Measurements from ENCODE around the gene CCDC7.
"Not testable (repeated sequence)": the region's sequence is repeated elsewhere in the genome, so short reads cannot be mapped to it uniquely, and the experiment has no call there.

The CCDC7 gene

DNA sequence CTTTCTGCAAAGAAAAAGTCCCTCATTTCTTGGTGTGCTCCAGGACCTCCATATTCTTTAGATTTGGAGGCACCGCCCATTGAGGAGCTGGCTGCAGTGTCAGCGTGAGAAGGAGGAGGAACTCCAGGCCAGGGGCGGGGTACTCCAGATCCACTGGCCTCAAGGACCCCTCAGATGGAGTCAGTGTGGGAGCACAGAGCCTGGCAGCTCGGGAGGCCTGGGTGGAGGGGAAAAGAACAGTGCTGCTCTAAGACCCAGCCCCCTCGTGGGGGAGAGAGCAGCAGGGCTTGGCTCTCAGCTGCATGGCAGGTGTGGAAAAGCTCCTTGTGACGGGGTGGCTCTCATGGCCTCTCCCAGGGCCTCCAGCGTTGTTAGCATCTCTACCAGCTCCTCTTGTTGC lies 441.5 kb downstream of the CCDC7 start:
- DNase-seq (ENCODE audit: low read depth in 2 of 2) = no peak

DNA sequence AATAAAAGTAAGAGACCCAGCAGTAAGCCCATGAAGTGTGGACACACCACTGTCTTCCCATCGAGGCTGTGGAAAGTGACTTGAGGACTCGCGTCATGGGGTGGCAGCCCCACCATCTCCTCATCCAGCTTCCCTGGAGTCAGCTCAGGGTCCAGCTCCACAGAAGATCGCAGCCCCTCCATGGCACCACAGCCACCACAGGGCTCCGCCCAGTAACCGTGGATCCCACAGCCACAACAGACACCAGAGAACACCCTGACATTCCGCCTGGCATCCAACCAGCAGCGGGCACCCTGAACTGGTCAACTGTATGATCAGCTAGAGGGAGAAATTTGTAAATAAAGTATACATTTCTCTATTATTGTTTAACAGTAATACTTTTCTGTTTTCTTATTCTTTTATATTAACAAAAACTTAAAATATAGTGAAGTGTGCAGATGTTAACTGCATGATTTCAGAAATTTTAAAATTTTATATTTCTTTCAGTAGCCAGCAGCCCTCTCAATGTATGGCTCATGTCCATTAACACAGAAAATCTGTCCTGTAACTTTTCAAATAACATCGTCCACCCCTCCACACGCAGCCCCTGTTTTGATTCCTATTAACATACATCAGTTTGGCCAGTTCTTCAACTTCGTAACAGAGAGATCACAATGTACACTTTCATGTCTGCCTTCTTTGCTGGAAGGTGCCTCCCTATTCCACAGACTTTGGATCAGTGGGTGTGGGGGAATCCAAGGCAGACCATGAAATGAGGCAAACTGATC lies 442.4 kb downstream of the CCDC7 start:
- DNase-seq (ENCODE audit: low read depth in 2 of 2) = no peak

DNA sequence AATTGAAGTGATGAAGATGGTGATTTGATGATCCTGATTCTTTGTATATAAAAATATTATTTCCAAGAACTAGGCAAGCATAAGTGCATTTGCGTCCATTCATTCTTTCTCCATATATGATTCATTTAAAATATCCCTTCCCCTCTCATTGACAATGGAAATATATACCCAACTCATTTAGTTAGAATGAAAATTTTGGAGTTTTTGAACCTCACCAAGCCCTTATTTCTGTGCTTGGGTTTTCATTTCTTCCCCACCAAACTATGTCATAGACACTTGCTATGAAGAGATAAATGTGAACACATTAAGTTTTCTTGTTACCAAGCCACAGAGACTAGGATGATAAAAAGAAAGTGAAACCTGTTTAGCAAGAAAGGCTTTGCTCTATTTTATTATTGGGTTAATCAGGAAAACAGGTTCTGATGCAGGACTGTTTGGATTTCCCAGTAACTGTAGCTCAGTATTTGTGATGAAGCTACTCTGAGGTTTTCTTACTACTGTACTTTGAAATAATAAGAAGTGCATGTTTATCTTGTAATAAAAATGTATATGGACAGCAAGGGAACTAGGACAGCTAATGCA lies 443.8 kb downstream of the CCDC7 start:
- DNase-seq (ENCODE audit: low read depth in 2 of 2) = no peak

DNA sequence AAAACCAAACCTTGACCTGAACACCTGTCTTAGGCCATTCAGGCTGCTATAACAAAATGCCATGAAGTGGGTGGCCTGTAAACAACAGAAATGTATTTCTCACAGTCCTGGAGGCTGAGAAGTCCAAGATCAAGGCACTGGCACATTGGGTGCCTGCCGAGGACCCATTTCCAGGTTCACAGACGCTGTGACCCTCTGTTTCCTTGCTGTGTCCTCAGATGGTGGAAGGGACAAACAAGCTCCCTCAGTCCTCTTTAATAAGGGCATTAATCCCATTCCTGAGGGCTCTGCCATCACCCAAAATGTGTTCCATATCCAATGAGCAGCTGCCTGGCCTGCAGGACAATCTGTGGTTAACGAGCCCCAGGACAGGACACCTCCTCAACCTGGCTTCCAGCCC lies 444.5 kb downstream of the CCDC7 start:
- DNase-seq (ENCODE audit: low read depth in 2 of 2) = no peak

DNA sequence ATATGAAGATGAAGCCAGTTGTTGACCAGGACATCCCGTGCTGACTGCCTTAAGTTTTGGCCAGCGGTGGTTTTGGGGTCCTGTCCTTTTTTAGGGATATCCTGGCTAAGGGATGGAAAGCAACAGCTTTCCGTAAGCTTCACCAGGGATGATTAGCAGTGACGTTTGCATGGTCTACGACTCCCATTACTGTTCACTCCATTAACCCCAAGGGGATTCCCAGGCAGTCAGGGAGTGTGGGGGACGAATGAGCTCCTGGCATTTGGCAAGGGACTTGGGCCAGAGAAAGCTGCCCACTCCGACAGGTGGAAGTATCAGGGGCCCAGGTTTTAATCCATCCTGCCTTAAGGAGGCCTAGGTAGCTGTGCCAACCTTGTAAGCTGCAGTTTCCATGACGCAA lies 445.3 kb downstream of the CCDC7 start:
- no peak for DNase-seq (ENCODE audit: low read depth in 2 of 2)

DNA sequence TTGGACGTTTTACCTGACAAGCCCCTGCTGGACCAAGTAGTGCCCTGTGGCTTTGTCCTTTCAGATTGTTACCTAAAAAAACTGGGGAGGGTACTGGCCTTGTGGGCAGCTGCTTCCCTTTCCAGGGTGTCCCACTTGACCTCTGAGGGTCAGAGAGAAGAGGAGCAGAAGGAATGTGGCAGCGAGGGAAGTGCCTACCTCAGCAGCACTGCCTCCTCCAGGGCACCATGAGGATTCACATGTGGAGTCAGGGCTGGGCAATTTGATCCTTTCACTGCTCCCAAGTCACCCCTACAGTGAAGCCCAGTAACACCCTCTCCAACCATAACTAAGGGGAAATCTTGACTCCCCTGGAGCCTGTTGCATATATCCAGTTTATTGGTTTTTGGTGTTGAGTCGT lies 447.5 kb downstream of the CCDC7 start:
- DNase-seq (ENCODE audit: low read depth in 2 of 2) = no peak

DNA sequence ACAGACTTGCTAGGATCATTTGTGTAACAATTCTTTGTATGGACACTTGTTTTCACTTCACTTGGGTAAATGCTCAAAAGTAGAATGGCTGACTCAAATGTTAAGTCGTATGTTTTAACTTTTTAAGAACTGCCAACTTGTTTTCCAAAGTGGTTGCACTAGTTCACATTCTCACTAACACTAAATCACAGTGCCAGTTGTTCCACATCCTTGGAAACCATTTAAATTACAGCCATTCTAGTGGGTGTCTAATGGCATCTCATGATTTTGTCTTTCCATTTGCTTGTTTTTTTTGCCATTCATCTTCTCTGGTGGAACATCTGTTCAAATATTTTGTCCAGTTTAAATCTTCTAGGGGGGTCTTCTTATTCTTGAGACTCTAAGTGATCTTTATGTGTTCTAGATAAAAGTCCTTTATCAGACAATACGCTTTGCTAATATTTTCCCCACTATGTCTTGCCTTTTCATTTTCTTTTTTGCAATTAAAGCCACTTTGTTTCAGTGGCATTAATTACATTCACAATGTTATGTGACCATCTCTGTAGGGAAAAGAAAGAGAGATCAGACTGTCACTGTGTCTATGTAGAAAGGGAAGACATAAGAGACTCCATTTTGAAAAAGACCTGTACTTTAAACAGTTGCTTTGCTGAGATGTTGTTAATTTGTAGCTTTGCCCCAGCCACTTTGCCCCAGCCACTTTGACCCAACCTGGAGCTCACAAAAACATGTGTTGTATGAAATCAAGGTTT lies 448.1 kb downstream of the CCDC7 start:
- no peak for DNase-seq (ENCODE audit: low read depth in 2 of 2)

DNA sequence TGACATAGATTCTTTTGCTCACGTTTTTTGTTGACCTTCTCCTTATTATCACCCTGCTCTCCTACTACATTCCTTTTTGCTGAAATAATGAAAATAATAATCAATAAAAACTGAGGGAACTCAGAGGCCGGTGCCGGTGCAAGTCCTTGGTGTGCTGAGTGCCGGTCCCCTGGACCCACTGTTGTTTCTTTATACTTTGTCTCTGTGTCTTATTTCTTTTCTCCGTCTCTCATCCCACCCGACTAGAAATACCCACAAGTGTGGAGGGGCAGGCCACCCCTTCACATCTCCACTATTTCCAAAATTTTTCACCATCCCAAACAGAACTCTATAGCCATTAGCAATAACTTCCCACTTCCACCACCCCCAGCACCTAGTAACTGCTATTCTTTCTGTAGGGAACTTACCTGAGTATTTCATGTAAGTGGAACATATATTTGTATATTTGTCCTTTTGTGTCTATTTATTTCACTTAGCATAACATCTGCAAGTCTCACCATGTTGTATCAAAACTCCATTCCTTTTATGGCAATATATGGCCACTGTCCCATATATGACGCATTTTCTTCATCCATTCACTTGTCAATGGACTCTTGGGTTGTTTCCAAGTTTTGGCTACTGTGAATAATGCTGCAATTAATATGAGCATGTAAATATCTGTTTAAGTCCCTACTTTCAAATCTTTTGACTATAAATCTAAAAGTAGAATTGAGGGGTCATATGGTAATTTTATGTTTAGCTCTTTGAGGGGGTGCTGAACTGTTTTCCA lies 449.4 kb downstream of the CCDC7 start:
- DNase-seq (ENCODE audit: low read depth in 2 of 2) = not testable (repeated sequence)

DNA sequence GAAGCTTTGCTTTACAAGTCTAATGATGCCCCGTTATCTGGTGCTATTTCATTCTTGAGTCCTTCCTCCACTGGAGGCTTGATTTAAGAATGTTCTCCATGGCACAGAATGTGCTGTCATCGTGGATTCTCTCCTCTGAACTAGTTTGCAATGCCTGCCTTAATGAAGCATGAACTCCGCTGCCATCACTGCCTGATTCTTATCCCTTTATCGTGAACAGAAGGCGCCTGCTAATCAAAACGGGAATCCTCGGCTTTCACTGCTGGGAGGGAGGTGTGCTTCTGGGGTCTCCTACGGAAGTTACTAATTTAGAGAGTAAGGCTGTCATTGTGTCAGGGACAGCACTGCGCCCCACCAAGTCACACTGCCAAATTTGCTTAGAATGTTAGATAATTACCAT lies 455.9 kb downstream of the CCDC7 start:
- DNase-seq (ENCODE audit: low read depth in 2 of 2) = no peak

DNA sequence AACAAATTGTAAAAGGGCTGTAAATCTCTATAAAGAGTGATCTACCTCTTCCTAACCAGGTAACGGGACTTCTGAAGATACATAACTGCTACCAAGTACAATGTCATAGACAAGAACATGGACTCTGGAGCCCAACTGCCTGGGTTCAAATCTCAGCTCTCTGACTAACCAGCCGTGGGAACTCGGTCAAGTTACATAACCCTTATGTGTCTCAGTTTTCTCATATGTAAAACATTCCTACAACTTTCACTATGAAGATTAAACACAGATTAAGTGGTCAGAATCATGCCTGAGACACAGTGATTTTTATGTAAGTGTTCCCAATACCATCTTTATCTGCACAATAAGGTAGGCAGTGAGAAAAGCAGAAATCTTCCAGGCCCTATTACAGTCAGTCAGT lies 459.5 kb downstream of the CCDC7 start:
- no peak for DNase-seq (ENCODE audit: low read depth in 2 of 2)

DNA sequence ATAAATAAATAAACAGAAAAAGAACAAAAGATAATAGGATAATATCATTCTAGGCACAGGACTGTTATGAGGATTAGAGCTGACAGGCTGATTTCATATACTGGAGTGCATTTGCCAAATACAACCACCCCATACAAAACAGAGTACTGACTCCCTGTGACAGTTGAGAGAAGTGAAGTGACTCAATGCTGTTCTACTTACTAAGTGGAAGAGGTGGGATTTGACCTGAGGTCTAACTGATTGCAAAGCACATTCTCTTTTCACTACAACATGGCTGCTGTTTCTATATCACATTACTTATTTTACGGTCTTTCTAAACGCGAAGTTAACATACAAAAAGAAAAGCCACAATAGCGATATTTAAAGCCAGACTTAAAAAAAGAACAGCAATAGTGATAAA lies 460.7 kb downstream of the CCDC7 start:
- no peak for DNase-seq (ENCODE audit: low read depth in 2 of 2)

DNA sequence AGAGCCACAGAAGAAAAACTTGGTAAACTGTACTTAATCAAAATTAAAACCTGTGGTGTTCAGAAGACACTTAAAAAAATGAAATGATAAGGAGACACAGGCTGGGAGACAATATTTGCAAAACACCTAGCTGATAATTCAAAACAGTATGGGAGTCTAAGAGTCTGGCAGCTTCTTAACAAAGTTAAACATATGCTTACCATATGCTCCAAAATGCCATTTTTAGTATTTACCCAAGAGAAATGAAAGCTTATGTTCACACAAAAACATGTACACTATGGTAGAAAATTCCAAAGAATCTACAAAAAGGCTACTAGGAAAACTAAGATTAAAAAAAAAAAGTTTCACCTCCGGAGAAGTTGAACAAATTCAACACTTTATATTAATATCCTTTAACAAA lies 463.5 kb downstream of the CCDC7 start:
- DNase-seq (ENCODE audit: low read depth in 2 of 2) = no peak

DNA sequence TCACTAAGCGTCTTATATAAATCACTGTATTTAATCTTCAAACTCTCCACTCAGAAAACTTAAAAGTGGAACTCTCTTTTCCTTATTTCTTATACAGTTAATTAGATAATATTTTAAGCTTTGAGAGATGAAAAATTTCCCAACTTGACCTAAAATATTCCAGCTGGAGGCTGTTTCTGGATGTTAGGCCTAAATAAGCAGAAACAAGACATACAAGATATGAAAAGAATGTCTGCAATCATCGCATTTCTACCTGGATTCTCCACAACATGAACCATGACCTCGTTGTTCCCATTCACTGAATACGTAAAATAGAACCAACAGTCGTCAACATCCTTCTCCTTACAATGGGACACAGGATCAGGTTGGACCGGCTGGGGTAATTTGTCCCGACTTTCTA lies 464.0 kb downstream of the CCDC7 start:
- not testable (repeated sequence) for DNase-seq (ENCODE audit: low read depth in 2 of 2)

DNA sequence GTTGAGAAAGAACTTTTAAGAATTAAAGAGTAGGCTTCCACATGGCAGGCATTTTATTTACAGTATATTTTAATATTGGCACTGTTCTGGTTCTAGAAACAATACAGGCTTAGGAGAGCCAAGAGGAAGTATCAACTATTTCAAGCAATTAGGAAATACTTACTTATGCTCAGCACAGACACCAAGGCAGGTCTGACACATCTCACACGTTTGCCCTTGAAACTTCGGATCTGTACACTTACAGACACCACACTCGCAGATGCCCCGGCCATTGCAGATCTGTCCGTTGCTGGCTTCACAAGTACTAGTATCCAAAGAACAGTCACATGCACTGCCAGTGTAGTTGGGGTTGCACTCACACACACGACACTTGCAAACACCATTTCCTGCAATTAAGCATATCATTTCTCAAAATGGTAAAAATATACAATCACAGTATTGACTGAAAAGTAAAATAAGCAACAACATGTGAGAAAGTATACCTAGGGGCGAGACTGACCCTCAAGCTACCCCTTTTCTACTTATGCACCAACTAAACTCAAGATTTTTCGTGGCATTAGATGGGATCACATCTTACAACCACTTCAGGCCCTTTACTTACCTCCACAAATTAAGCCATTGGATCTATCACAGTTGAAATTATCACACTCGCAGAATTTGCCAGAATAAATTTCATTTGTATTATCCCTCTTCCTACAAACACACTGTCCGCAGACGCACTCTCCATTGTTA lies 465.5 kb downstream of the CCDC7 start:
- no peak for DNase-seq (ENCODE audit: low read depth in 2 of 2)

DNA sequence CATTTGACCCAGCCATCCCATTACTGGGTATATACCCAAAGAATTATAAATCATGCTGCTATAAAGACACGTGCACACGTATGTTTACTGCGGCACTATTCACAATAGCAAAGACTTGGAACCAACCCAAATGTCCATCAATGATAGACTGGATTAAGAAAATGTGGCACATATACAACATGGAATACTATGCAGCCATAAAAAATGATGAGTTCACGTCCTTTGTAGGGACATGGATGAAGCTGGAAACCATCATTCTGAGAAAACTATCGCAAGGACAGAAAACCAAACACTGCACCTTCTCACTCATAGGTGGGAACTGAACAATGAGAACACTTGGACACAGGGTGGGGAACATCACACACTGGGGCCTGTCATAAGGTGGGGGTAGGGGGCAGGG lies 471.9 kb downstream of the CCDC7 start:
- not testable (repeated sequence) for DNase-seq (ENCODE audit: low read depth in 2 of 2)

DNA sequence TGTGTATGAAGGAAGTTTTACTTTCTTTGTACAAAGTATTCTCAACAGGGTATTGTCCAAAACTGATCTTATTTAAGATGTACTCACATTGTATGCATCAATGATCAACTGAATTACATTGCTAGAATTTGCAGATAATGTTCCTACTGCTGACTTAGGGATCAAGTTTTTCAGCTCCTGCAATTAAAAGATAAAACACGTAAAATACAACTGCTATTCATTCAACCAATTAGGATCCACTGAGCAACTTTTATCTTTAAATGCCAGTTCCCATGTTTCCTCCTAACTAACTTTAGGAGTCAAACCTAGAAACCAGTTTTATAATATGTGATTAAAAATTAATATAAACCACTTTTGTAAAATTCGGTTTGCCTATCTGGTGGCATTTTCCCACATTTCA lies 476.2 kb downstream of the CCDC7 start:
- no peak for DNase-seq (ENCODE audit: low read depth in 2 of 2)

DNA sequence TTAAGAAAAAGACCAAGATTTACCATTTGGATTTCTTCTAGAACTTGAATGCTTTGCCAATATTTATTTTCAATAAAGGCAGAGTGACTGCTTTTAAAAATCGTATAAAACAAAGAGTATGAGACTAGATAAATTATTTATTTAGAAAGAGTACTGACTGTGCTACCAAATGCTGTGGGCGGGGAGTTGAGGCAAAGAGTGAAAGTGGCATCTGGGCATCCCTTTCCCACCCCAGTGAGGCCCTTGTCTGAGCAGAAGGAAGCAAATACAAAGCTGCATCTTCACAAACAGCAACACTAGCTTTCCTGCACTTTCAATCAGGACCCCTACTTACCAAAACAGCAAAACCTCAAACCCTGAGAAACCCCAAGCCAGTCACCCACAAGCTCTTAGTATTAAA lies 477.2 kb downstream of the CCDC7 start:
- no peak for DNase-seq (ENCODE audit: low read depth in 2 of 2)

DNA sequence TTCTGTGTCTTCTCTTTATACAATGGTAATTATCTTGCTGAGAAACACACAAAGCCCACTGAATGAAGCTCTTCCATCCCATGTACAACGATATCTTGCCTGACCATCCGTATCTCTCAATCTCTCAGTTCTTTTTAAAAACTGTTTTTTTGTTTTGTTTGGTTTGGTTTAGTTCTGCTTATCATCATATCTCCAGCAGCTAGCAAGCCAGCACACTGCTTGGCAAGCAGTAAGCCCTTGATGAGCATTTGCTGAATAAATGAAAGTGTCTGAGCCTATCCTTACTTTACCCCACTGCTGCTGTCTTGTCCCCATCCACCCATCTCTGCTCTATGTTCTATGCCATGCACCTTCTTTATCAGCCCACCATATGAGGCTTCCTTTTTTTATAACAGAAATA lies 477.9 kb downstream of the CCDC7 start:
- DNase-seq (ENCODE audit: low read depth in 2 of 2) = no peak
